GM23248 (cell line): Measurements from ENCODE around the gene GLIPR2. TPM values are rescaled to one million over a fixed set of nuclear protein-coding genes. Genes with fewer than 3 reads are reported as not detected.

ENCODE experiments used
- DNase-seq: peaks from one replicate; pipeline ENCODE4 v3.0.0-alpha.2; 2015
- H2AFZ ChIP-seq: fragments of 200-600 bp; sonication (generic); 2 replicates; pipeline ENCODE4 v1.6.1; 2016; ENCODE audit warnings: antibody characterized with exemption
- H3F3A ChIP-seq: fragments of 200-600 bp; sonication (generic); 2 replicates; pipeline ENCODE4 v1.6.1; 2016; ENCODE audit warnings: mild to moderate bottlenecking, antibody characterized with exemption, mixed run types; ENCODE audit not compliant: insufficient read depth
- H3K27ac ChIP-seq: fragments of 200-600 bp; sonication (generic); 2 replicates; pipeline ENCODE4 v1.5.1; 2016; ENCODE audit warnings: mild to moderate bottlenecking
- H3K27me3 ChIP-seq: fragments of 200-600 bp; sonication (generic); replicated peaks from 2 replicates; pipeline ENCODE4 v1.6.1; 2016; ENCODE audit warnings: mild to moderate bottlenecking; ENCODE audit not compliant: insufficient read depth
- H3K36me3 ChIP-seq: fragments of 200-600 bp; sonication (generic); 2 replicates; pipeline ENCODE4 v1.6.1; 2016; ENCODE audit warnings: low read depth, mild to moderate bottlenecking
- H3K4me1 ChIP-seq: fragments of 200-600 bp; sonication (generic); 2 replicates; pipeline ENCODE4 v1.6.1; 2016; ENCODE audit warnings: mild to moderate bottlenecking; ENCODE audit not compliant: insufficient read depth
- H3K4me2 ChIP-seq: fragments of 200-600 bp; sonication (generic); one replicate; pipeline ENCODE4 v1.6.1; 2016; ENCODE audit warnings: mild to moderate bottlenecking; ENCODE audit not compliant: unreplicated experiment
- H3K4me3 ChIP-seq: fragments of 200-600 bp; sonication (generic); 2 replicates; pipeline ENCODE4 v1.5.1; 2016; ENCODE audit warnings: mild to moderate bottlenecking
- H3K79me2 ChIP-seq: fragments of 200-600 bp; sonication (generic); 2 replicates; pipeline ENCODE4 v1.6.1; 2016; ENCODE audit warnings: mild to moderate bottlenecking; ENCODE audit not compliant: insufficient read depth
- H3K9ac ChIP-seq: fragments of 200-600 bp; sonication (generic); 2 replicates; pipeline ENCODE4 v1.6.1; 2016; ENCODE audit warnings: mild to moderate bottlenecking
- H3K9me2 ChIP-seq: fragments of 200-600 bp; sonication (generic); 2 replicates; pipeline ENCODE4 v1.6.1; 2016; ENCODE audit warnings: mixed run types, mild to moderate bottlenecking, moderate library complexity; ENCODE audit not compliant: insufficient read depth
- H3K9me3 ChIP-seq: fragments of 200-600 bp; sonication (generic); one replicate; pipeline ENCODE4 v1.6.1; 2017; ENCODE audit warnings: low read depth
- H4K20me1 ChIP-seq: fragments of 200-600 bp; sonication (generic); 2 replicates; pipeline ENCODE4 v1.6.0; 2016; ENCODE audit not compliant: insufficient read depth
- EZH2 ChIP-seq: fragments of 200-600 bp; sonication (generic); IDR thresholded peaks from 2 replicates; pipeline ENCODE4 v1.6.1; 2018; ENCODE audit warnings: antibody characterized with exemption, mild to moderate bottlenecking; ENCODE audit not compliant: insufficient read depth, poor library complexity, severe bottlenecking
- EZH2phosphoT487 ChIP-seq: fragments of 200-600 bp; sonication (generic); IDR thresholded peaks from 2 replicates; pipeline ENCODE4 v1.6.1; 2018; ENCODE audit warnings: antibody characterized with exemption, moderate library complexity, mild to moderate bottlenecking, low read depth; ENCODE audit not compliant: insufficient read depth
- WGBS, 2 experiments: methylation state at CpG; one replicate each; pipeline ENCODE4 v1.1.6; 2015 to 2017; ENCODE audit warnings: low lambda C conversion rate in 2 of 2, low coverage in 1 of 2; ENCODE audit errors: missing lambda C conversion rate in 2 of 2; 5-methylcytosine and 5-hydroxymethylcytosine counted together
- in situ Hi-C: fragments of 300-500 bp; cut with MboI; formaldehyde crosslinking; loops from 2 replicates; pipeline ENCODE4 v1.15.0; 2020
- polyA plus RNA-seq: library from polyadenylated mRNA; unstranded; fragments of >200 nt; fragmentation: Nextera tagmentation; extraction: Ambion mirVana; gene quantifications from 2 replicates; pipeline ENCODE4 v1.2.1, GENCODE V29; 2016
- total RNA-seq: library from RNA; depleted of rRNA; stranded (reverse); fragments of >200 nt; shearing (Covaris generic); gene quantifications from 2 replicates; pipeline ENCODE4 v1.2.3, GENCODE V29; 2014

Gene GLIPR2
- total and polyA plus RNA-seq, 2 experiments from 2014 or later: 27.5 to 47.5 TPM

GRCh38 chr9:36161187-36161586, 24.7 kb downstream of the GLIPR2 start:
- Histone ChIP-seq H3K9me3 (no peaks in the 10 kb centered on the region), H3K9ac (no peak overlapping the region), H3K4me2 (peak overlapping the region; percentile 29), H3F3A (peaks cover 50% of the 10 kb centered on the region), H3K9me2 (no peaks in the 10 kb centered on the region), H3K4me3 (no peak overlapping the region), H4K20me1 (no peaks in the 10 kb centered on the region), H3K36me3 (no peaks in the 10 kb centered on the region), H3K27me3 (no peaks in the 10 kb centered on the region), H3K79me2 (no peaks in the 10 kb centered on the region), H3K4me1 (peaks cover 59% of the 10 kb centered on the region), H3K27ac (peak overlapping the region; percentile 27), H2AFZ (no peak overlapping the region)
- in situ Hi-C loops: no loop called here
- WGBS, 2 experiments: 0 to 5% methylated on average over 2 of the region's 2 CpGs
- peak; percentile 70 for DNase-seq
- TF ChIP-seq EZH2phosphoT487: no peak

DNA sequence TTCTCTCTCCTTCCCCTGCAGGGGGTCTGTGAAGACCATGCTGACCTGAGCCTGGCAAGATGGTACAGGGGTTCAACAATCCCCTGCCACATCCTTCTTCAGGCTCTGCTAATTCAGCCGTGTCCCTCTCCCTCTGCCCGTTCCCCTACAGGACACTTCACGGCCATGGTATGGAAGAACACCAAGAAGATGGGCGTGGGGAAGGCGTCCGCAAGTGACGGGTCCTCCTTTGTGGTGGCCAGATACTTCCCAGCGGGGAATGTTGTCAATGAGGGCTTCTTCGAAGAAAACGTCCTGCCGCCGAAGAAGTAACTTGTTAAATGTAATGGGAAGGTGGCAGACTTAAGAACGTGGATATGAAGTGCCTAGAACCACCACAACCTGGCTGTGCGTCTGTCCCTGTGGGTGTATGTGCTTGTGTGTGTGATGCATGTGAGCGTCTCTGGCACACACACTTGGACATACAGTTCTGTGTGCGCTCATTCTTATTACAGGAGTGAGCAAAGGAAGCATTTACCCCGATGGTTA, 25.7 kb downstream of the GLIPR2 start:
- Histone ChIP-seq H3K36me3 (no peaks in the 10 kb centered on the region), H3K9ac (no peak overlapping the region), H3F3A (peaks cover 50% of the 10 kb centered on the region), H3K9me2 (no peaks in the 10 kb centered on the region), H3K27me3 (no peaks in the 10 kb centered on the region), H3K79me2 (no peaks in the 10 kb centered on the region), H2AFZ (no peak overlapping the region), H3K4me3 (no peak overlapping the region), H3K4me1 (peaks cover 59% of the 10 kb centered on the region), H4K20me1 (no peaks in the 10 kb centered on the region), H3K9me3 (no peaks in the 10 kb centered on the region), H3K27ac (no peak overlapping the region), H3K4me2 (no peak overlapping the region)
- in situ Hi-C loops: no loop called here
- 88 to 90% methylated on average over 17 of the region's 17 CpGs for WGBS, 2 experiments
- DNase-seq: no peak
- no peak for TF ChIP-seq EZH2
- TF ChIP-seq EZH2phosphoT487: no peak

- peak overlapping the region; percentile 48 for H3K9ac ChIP-seq
- in situ Hi-C loops: no loop called here
- H3K27ac ChIP-seq: peak overlapping the region; percentile 72
- peak; percentile 47 for DNase-seq
- peak overlapping the region; percentile 32 for H3K4me2 ChIP-seq
- H3K9me2 ChIP-seq: no peaks in the 10 kb centered on the region
- 0 to 6% methylated on average over 9 of the region's 9 CpGs for WGBS, 2 experiments
- H3K36me3 ChIP-seq: no peaks in the 10 kb centered on the region
- TF ChIP-seq EZH2: no peak
- no peak for TF ChIP-seq EZH2phosphoT487
- peaks cover 49% of the 10 kb centered on the region for H3F3A ChIP-seq
- H4K20me1 ChIP-seq: no peaks in the 10 kb centered on the region
- peaks cover 55% of the 10 kb centered on the region for H3K4me1 ChIP-seq
- H3K9me3 ChIP-seq: no peaks in the 10 kb centered on the region
- H2AFZ ChIP-seq: peak overlapping the region; percentile 58
- no peak overlapping the region for H3K4me3 ChIP-seq
- H3K79me2 ChIP-seq: no peaks in the 10 kb centered on the region
- no peaks in the 10 kb centered on the region for H3K27me3 ChIP-seq
Observed at GRCh38 chr9:36163049-36163785, 26.7 kb downstream of the GLIPR2 start.

DNA sequence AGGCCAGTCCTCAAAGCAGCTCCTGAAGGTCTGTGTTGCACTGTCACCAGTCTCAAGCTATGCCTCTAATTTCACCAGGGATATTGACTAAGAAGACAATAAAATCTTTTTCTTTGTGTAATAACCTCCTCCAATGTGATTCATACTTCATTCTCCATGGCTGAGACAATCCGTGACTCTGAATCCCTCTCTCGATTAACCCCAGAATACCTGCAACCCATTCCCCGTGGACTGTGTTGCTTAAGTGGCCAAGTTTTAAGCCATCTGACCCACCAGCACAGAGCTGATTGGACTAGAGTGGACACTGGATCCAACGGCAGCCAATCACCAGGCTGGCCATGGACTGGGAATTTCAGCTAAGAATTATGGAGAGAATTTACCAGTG, 27.2 kb downstream of the GLIPR2 start:
- Histone ChIP-seq H2AFZ (peak overlapping the region; percentile 58), H3K9ac (peak overlapping the region; percentile 48; the same call in 1 of the 2 replicates), H3K9me3 (no peaks in the 10 kb centered on the region), H3K9me2 (no peaks in the 10 kb centered on the region), H3K27me3 (no peaks in the 10 kb centered on the region), H4K20me1 (no peaks in the 10 kb centered on the region), H3K27ac (peak overlapping the region; percentile 72), H3K4me3 (no peak overlapping the region), H3K79me2 (no peaks in the 10 kb centered on the region), H3F3A (peaks cover 44% of the 10 kb centered on the region; the same call in 1 of the 2 replicates), H3K4me1 (peaks cover 49% of the 10 kb centered on the region), H3K36me3 (no peaks in the 10 kb centered on the region), H3K4me2 (peak overlapping the region; percentile 32)
- TF ChIP-seq EZH2phosphoT487: no peak
- TF ChIP-seq EZH2: no peak
- DNase-seq: peak; percentile 83
- 1 to 2% methylated on average over 4 of the region's 4 CpGs for WGBS, 2 experiments
- in situ Hi-C loops: no loop called here
